Ishikawa (cell line): Measurements from ENCODE around the gene ERBIN.

Experiments used
- CEBPB ChIP-seq: IDR thresholded peaks from 2 replicates; pipeline ENCODE4 v1.6.1; 2012
- CREB1 ChIP-seq: IDR thresholded peaks from 2 replicates; pipeline ENCODE4 v1.6.1; 2012; ENCODE audit warnings: low read depth
- EGR1 ChIP-seq: IDR thresholded peaks from 2 replicates; pipeline ENCODE4 v1.6.1; 2012
- EP300 ChIP-seq: IDR thresholded peaks from 2 replicates; pipeline ENCODE4 v1.6.1; 2012; ENCODE audit warnings: borderline replicate concordance
- FOXM1 ChIP-seq: IDR thresholded peaks from 2 replicates; pipeline ENCODE4 v1.6.1; 2012; ENCODE audit warnings: low read depth, borderline replicate concordance
- MAX ChIP-seq: IDR thresholded peaks from 2 replicates; pipeline ENCODE4 v1.6.1; 2012
- NFIC ChIP-seq: IDR thresholded peaks from 2 replicates; pipeline ENCODE4 v1.6.1; 2012
- RAD21 ChIP-seq: IDR thresholded peaks from 2 replicates; pipeline ENCODE4 v1.6.1; 2012; ENCODE audit warnings: low read depth
- TAF1 ChIP-seq: IDR thresholded peaks from 2 replicates; pipeline ENCODE4 v1.6.1; 2012; ENCODE audit warnings: low read depth, mild to moderate bottlenecking
- TCF12 ChIP-seq: IDR thresholded peaks from 2 replicates; pipeline ENCODE4 v1.6.1; 2012; ENCODE audit warnings: low read depth
- TEAD4 ChIP-seq: IDR thresholded peaks from 2 replicates; pipeline ENCODE4 v1.6.1; 2012
- USF1 ChIP-seq: IDR thresholded peaks from 2 replicates; pipeline ENCODE4 v1.6.1; 2012
- YY1 ChIP-seq: IDR thresholded peaks from 2 replicates; pipeline ENCODE4 v1.6.1; 2012; ENCODE audit warnings: low read depth
- ZBTB7A ChIP-seq: IDR thresholded peaks from 2 replicates; pipeline ENCODE4 v1.6.1; 2012; ENCODE audit warnings: low read depth
- TF ChIP-seq, protein P1 (sequence below): IDR thresholded peaks from 2 replicates; pipeline ENCODE4 v1.6.1; 2012; ENCODE audit warnings: low read depth, mild to moderate bottlenecking

ERBIN gene

DNA sequence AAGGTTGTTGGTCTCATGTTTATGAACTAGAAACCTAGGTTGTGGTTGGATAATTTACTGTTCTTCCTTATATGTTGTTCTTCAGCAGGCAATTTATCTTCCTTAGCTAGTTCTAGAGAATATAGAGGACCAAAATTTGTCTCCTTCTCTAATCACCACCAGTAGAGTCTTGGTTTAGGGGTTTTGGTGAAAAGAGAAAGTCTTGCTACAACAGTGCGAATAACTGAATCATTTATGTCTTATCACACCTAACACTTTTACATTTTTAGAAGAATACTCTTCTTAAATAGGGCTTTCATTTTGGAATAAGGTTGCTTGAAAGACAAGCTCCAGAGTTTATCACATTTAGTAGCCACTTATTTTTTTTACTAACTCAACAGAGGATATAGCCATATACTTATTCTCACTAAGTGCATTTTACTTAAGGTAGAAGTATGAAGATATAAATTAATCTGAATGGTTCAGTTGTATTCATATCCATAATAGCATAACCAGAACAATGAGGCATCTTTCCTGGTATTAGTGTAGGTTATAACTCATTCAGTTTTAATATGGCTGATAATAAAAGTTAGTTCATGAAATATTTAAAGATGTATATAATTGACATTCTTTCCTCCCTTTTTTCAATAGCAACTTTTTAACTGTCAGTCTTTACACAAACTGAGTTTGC is 67.9 kb downstream of the ERBIN start:
- TF ChIP-seq CREB1 (no peak), TCF12 (no peak), MAX (no peak), CEBPB (no peak), ZBTB7A (no peak), NFIC (no peak), TEAD4 (no peak), YY1 (no peak), EGR1 (no peak), FOXM1 (no peak), TAF1 (no peak), USF1 (no peak), RAD21 (no peak), EP300 (no peak)
- TF ChIP-seq, protein P1, sequence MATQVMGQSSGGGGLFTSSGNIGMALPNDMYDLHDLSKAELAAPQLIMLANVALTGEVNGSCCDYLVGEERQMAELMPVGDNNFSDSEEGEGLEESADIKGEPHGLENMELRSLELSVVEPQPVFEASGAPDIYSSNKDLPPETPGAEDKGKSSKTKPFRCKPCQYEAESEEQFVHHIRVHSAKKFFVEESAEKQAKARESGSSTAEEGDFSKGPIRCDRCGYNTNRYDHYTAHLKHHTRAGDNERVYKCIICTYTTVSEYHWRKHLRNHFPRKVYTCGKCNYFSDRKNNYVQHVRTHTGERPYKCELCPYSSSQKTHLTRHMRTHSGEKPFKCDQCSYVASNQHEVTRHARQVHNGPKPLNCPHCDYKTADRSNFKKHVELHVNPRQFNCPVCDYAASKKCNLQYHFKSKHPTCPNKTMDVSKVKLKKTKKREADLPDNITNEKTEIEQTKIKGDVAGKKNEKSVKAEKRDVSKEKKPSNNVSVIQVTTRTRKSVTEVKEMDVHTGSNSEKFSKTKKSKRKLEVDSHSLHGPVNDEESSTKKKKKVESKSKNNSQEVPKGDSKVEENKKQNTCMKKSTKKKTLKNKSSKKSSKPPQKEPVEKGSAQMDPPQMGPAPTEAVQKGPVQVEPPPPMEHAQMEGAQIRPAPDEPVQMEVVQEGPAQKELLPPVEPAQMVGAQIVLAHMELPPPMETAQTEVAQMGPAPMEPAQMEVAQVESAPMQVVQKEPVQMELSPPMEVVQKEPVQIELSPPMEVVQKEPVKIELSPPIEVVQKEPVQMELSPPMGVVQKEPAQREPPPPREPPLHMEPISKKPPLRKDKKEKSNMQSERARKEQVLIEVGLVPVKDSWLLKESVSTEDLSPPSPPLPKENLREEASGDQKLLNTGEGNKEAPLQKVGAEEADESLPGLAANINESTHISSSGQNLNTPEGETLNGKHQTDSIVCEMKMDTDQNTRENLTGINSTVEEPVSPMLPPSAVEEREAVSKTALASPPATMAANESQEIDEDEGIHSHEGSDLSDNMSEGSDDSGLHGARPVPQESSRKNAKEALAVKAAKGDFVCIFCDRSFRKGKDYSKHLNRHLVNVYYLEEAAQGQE = no peak

DNA sequence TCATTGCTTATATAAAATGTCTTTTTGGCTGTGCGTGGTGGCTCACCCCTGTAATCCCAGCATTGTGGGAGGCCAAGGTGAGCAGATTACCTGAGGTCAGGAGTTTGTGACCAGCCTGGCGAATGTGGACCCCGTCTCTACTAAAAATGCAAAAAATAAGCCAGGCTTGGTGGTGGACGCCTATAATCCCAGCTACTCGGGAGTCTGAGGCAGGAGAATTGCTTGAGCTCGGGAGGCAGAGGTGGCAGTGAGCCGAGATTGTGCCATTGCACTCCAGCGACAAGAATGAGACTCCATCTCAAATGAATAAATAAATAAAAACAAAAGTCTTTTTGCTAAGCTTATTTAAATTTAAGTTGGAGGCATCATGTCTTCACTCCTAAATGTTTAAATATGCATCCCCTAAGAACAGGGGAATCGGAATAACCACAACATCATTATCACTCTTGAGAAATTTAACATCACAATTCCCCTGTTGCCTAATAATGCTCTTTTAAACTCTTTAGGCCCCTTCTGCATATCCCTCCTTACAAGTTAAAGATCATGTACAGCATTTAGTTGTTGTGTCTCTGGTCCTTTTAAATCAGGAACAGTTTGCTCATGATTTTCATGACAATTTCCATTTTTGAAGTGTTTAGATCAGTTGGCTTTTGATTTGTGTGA is 72.8 kb downstream of the ERBIN start:
- TF ChIP-seq TCF12 (no peak), EGR1 (no peak), FOXM1 (no peak), TAF1 (no peak), YY1 (no peak), CREB1 (no peak), USF1 (no peak), ZBTB7A (no peak), RAD21 (no peak), NFIC (no peak), TEAD4 (no peak), CEBPB (no peak), MAX (no peak), EP300 (no peak)
- TF ChIP-seq, protein P1 = no peak

DNA sequence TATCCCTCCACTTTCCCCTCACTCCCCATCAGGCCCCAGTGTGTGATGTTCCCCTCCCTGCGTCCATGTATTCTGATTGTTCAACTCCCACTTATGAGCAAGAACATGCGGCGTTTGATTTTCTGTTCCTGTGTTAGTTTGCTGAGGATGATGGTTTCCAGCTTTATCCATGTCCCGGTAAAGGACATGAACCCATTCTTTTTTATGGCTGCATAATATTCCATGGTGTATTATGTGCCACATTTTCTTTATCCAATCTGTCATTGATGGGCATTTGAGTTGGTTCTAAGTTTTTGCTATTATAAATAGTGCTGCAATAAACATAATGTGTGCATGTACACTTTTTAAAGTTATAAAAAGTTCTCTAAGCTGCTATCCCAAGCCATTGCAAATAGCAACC is 75.6 kb downstream of the ERBIN start:
- TF ChIP-seq CEBPB (no peak), YY1 (no peak), CREB1 (no peak), EP300 (no peak), USF1 (no peak), TEAD4 (no peak), FOXM1 (no peak), TCF12 (no peak), ZBTB7A (no peak), TAF1 (no peak)

GRCh38 chr5:66002415-66002814 is 76.0 kb downstream of the ERBIN start:
- TF ChIP-seq RAD21 (no peak), TAF1 (no peak), EGR1 (no peak), MAX (no peak), EP300 (no peak), FOXM1 (no peak), YY1 (no peak), CEBPB (no peak), TCF12 (no peak), ZBTB7A (no peak), USF1 (no peak), CREB1 (no peak), NFIC (no peak)
